BLaER1 treated with 17β-estradiol and CSF1 and Interleukin-3, amounts not matched to agents 10 nM and 100 nM (cell line): Measurements from ENCODE around the gene CDHR3.

Experiments
- H3K27ac ChIP-seq, 11 experiments: shearing (Covaris generic); formaldehyde crosslinking; 2 replicates each; pipeline ENCODE4 v1.8.1; 2022
- H3K27me3 ChIP-seq, 11 experiments: shearing (Covaris generic); formaldehyde crosslinking; 2 replicates each; pipeline ENCODE4 v1.8.1; 2022
- H3K36me3 ChIP-seq, 11 experiments: shearing (Covaris generic); formaldehyde crosslinking; 2 replicates each; pipeline ENCODE4 v1.8.1; 2022
- H3K4me1 ChIP-seq, 10 experiments: shearing (Covaris generic); formaldehyde crosslinking; 2 replicates each; pipeline ENCODE4 v1.8.1; 2022
- H3K4me2 ChIP-seq, 11 experiments: shearing (Covaris generic); formaldehyde crosslinking; 2 replicates each; pipeline ENCODE4 v1.8.1; 2022
- H3K4me3 ChIP-seq, 10 experiments: shearing (Covaris generic); formaldehyde crosslinking; 2 replicates each; pipeline ENCODE4 v1.8.1; 2022
- H3K9ac ChIP-seq, 11 experiments: shearing (Covaris generic); formaldehyde crosslinking; 2 replicates each; pipeline ENCODE4 v1.8.1; 2022
- H3K9me3 ChIP-seq, 11 experiments: shearing (Covaris generic); formaldehyde crosslinking; replicated peaks in 1 of 11; 2 replicates each; pipeline ENCODE4 v1.8.1; 2022
- H4K20me1 ChIP-seq, 11 experiments: shearing (Covaris generic); formaldehyde crosslinking; 2 replicates each; pipeline ENCODE4 v1.8.1; 2022
- Cebpa-rat ChIP-seq, 11 experiments: shearing (Covaris generic); IDR thresholded peaks; 2 replicates each; pipeline ENCODE4 v1.8.1; 2022

CDHR3 gene

GRCh38 chr7:106062006-106062405 is 98.9 kb downstream of the CDHR3 start:
- Histone ChIP-seq H3K4me3 (no peak overlapping the region), H3K9ac (no peak overlapping the region), H3K4me2 (peak overlapping the region; percentile 22 to 91 (median 75); a peak in 21 of 22 replicates), H3K9me3 (peaks cover 4 to 15% (median 9%) of the 10 kb centered on the region in 11 experiments; a peak in 15 of 22 replicates), H3K36me3 (no peaks in the 10 kb centered on the region), H3K27ac (peak overlapping the region in 8 of 11 experiments; percentile 9 to 74 (median 60); a peak in 13 of 22 replicates), H4K20me1 (no peaks in the 10 kb centered on the region), H3K27me3 (no peaks in the 10 kb centered on the region), H3K4me1 (peaks cover 63 to 89% (median 87%) of the 10 kb centered on the region in 10 experiments)
- no peak for TF ChIP-seq Cebpa-rat (IDR thresholded peaks at IDR 0.05)

DNA sequence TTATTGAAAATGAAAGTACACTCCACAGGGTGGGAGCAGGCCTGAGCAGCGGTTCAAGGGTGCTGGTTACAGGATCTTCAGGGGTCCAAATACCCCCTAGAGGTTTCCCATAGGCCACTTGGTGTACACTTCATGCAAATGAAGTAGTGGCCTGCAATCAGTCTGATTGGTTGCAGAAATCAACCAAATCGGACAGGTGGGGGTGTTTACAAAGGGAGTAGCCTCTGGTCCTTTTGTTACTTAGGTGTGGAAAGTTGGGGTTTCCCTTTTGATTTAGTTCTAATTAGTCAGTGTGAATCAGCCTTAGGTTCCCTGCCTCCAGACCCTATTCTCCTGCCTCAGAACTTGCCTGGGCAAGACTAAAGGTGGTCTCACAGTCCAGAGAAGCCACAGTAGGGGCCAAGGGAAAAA is 99.5 kb downstream of the CDHR3 start:
- Histone ChIP-seq H3K9me3 (peaks cover 4 to 15% (median 9%) of the 10 kb centered on the region in 11 experiments; a peak in 15 of 22 replicates), H4K20me1 (no peaks in the 10 kb centered on the region), H3K36me3 (no peaks in the 10 kb centered on the region), H3K4me3 (no peak overlapping the region), H3K9ac (no peak overlapping the region), H3K27me3 (no peaks in the 10 kb centered on the region), H3K4me1 (peaks cover 63 to 84% (median 82%) of the 10 kb centered on the region in 10 experiments), H3K4me2 (peak overlapping the region; percentile 22 to 91 (median 75); a peak in 20 of 22 replicates), H3K27ac (peak overlapping the region in 4 of 11 experiments; percentile 57 to 71 (median 67); a peak in 7 of 22 replicates)
- no peak for TF ChIP-seq Cebpa-rat (IDR thresholded peaks at IDR 0.05)

GRCh38 chr7:106063024-106063423 is 100.0 kb downstream of the CDHR3 start:
- H3K9me3 ChIP-seq = peaks cover 4 to 15% (median 9%) of the 10 kb centered on the region in 11 experiments; a peak in 15 of 22 replicates
- no peaks in the 10 kb centered on the region for H4K20me1 ChIP-seq
- peak overlapping the region in 2 of 11 experiments; percentile 1 to 71; a peak in 2 of 22 replicates for H3K27ac ChIP-seq
- no peaks in the 10 kb centered on the region for H3K27me3 ChIP-seq
- peak overlapping the region; percentile 22 to 91 (median 67) for H3K4me2 ChIP-seq
- no peak overlapping the region for H3K9ac ChIP-seq
- H3K36me3 ChIP-seq = no peaks in the 10 kb centered on the region
- no peak overlapping the region for H3K4me3 ChIP-seq
- peaks cover 60 to 79% (median 78%) of the 10 kb centered on the region in 10 experiments for H3K4me1 ChIP-seq
- TF ChIP-seq Cebpa-rat (IDR thresholded peaks at IDR 0.05) = no peak

GRCh38 chr7:106063692-106064091 is 100.6 kb downstream of the CDHR3 start:
- Histone ChIP-seq H3K4me3 (no peak overlapping the region), H3K9ac (no peak overlapping the region), H3K27me3 (no peaks in the 10 kb centered on the region), H3K4me2 (peak overlapping the region; percentile 22 to 91 (median 67)), H3K27ac (peak overlapping the region in 1 of 11 experiments; percentile 1; a peak in 1 of 22 replicates), H3K9me3 (peaks cover 4 to 15% (median 9%) of the 10 kb centered on the region in 11 experiments; a peak in 15 of 22 replicates), H3K4me1 (peaks cover 53 to 79% (median 77%) of the 10 kb centered on the region in 10 experiments), H4K20me1 (no peaks in the 10 kb centered on the region), H3K36me3 (no peaks in the 10 kb centered on the region)
- no peak for TF ChIP-seq Cebpa-rat (IDR thresholded peaks at IDR 0.05)

- Histone ChIP-seq H3K4me2 (peak overlapping the region in 10 of 11 experiments; percentile 22 to 91 (median 62); a peak in 19 of 22 replicates), H3K9me3 (peaks cover 4 to 15% (median 9%) of the 10 kb centered on the region in 11 experiments; a peak in 15 of 22 replicates), H3K27me3 (no peaks in the 10 kb centered on the region), H3K36me3 (no peaks in the 10 kb centered on the region), H3K4me3 (no peak overlapping the region), H4K20me1 (no peaks in the 10 kb centered on the region), H3K27ac (no peak overlapping the region), H3K4me1 (peaks cover 47 to 79% (median 77%) of the 10 kb centered on the region in 10 experiments), H3K9ac (no peak overlapping the region)
- TF ChIP-seq Cebpa-rat (IDR thresholded peaks at IDR 0.05) = no peak
Measured at GRCh38 chr7:106064316-106064715, 101.3 kb downstream of the CDHR3 start.

- Histone ChIP-seq H3K4me3 (no peak overlapping the region), H3K4me1 (peaks cover 41 to 79% (median 77%) of the 10 kb centered on the region in 10 experiments), H3K27ac (0 out of 22 replicates have a peak overlapping the region, but pooled peaks of 1 of the 11 experiments have one; percentile 21), H3K27me3 (no peaks in the 10 kb centered on the region), H3K9ac (no peak overlapping the region; a peak in 1 of 22 replicates), H3K9me3 (peaks cover 4 to 12% (median 9%) of the 10 kb centered on the region in 11 experiments; a peak in 15 of 22 replicates), H3K4me2 (peak overlapping the region; percentile 19 to 91 (median 57)), H4K20me1 (no peaks in the 10 kb centered on the region), H3K36me3 (no peaks in the 10 kb centered on the region)
- no peak for TF ChIP-seq Cebpa-rat (IDR thresholded peaks at IDR 0.05)
Measured at GRCh38 chr7:106064771-106065574, 101.9 kb downstream of the CDHR3 start.

- Histone ChIP-seq H3K27me3 (no peaks in the 10 kb centered on the region), H3K9me3 (peaks cover 0 to 3% (median 2%) of the 10 kb centered on the region in 11 experiments; a peak in 14 of 22 replicates), H3K4me1 (peaks cover 41 to 79% (median 77%) of the 10 kb centered on the region in 10 experiments), H3K4me3 (no peak overlapping the region), H3K9ac (no peak overlapping the region; a peak in 1 of 22 replicates), H3K27ac (no peak overlapping the region), H3K4me2 (peak overlapping the region; percentile 11 to 91 (median 57); a peak in 15 of 22 replicates), H3K36me3 (no peaks in the 10 kb centered on the region), H4K20me1 (no peaks in the 10 kb centered on the region)
- TF ChIP-seq Cebpa-rat (IDR thresholded peaks at IDR 0.05) = no peak
Measured at GRCh38 chr7:106065575-106066500, 102.8 kb downstream of the CDHR3 start.

GRCh38 chr7:106067678-106068077 is 104.6 kb downstream of the CDHR3 start:
- H3K27ac ChIP-seq = no peak overlapping the region
- H3K9ac ChIP-seq = no peak overlapping the region
- H4K20me1 ChIP-seq = no peaks in the 10 kb centered on the region
- 0 out of 22 replicates have a peak, but pooled peaks of 1 of the 11 experiments have one; percentile 12 for TF ChIP-seq Cebpa-rat (IDR thresholded peaks at IDR 0.05)
- no peaks in the 10 kb centered on the region for H3K9me3 ChIP-seq
- H3K4me3 ChIP-seq = no peak overlapping the region
- no peaks in the 10 kb centered on the region for H3K36me3 ChIP-seq
- peaks cover 40 to 79% (median 77%) of the 10 kb centered on the region in 10 experiments for H3K4me1 ChIP-seq
- H3K4me2 ChIP-seq = no peak overlapping the region
- H3K27me3 ChIP-seq = no peaks in the 10 kb centered on the region
